ENCODE measurements around the gene CDK3. TPM values are rescaled to one million over a fixed set of nuclear protein-coding genes. Genes with fewer than 3 reads are reported as not detected.

Gene CDK3
- total and polyA plus RNA-seq, 4 donors, result 1.5 to 6.3 (median 2.6) TPM

- no peak for DNase-seq (ENCODE audit: low spot score)
- no peak overlapping the region for H3K27ac ChIP-seq (ENCODE audit: low read depth in 1 of 2, low read length in 2 of 2)
- peaks cover 0 to 6% (median 2%) of the 10 kb centered on the region in 4 donors for H3K4me1 ChIP-seq (ENCODE audit: control insufficient read depth in 4 of 4, insufficient read depth in 4 of 4, low read length in 3 of 4)
- no peak overlapping the region for H3K9ac ChIP-seq (ENCODE audit: low read depth in 1 of 2, low read length in 2 of 2)
- H3K9me3 ChIP-seq (ENCODE audit: control insufficient read depth in 4 of 4, low read length in 3 of 4), result no peaks in the 10 kb centered on the region
- H3K27me3 ChIP-seq (ENCODE audit: control insufficient read depth in 4 of 4, insufficient read depth in 4 of 4, low read length in 3 of 4), result no peaks in the 10 kb centered on the region
- TF ChIP-seq NR2F2 (IDR thresholded peaks at IDR 0.05) (no peak), FOXA1 (IDR thresholded peaks at IDR 0.05) (no peak), RXRA (IDR thresholded peaks at IDR 0.05) (no peak), HNF4A (conservative IDR thresholded peaks at IDR 0.05) (no peak), SP1 (IDR thresholded peaks at IDR 0.05) (no peak), RAD21 (IDR thresholded peaks at IDR 0.05) (no peak), YY1 (IDR thresholded peaks at IDR 0.05) (no peak), ZBTB33 (IDR thresholded peaks at IDR 0.05) (no peak), HNF4G (IDR thresholded peaks at IDR 0.05) (no peak), CTCF (IDR thresholded peaks at IDR 0.05; ENCODE audit: low read depth, low read length, missing input control) (no peak), JUND (IDR thresholded peaks at IDR 0.05) (no peak), EGR1 (IDR thresholded peaks at IDR 0.05; ENCODE audit: low read depth in 2 of 2) (no peak), GABPA (IDR thresholded peaks at IDR 0.05 in 1 of 2, conservative IDR thresholded peaks at IDR 0.05 in 1 of 2) (no peak)
- WGBS, result 82% methylated on average over 26 of the region's 26 CpGs
- no peaks in the 10 kb centered on the region for H3K36me3 ChIP-seq (ENCODE audit: control insufficient read depth in 4 of 4, insufficient read depth in 3 of 4, low read depth in 1 of 4, low read length in 3 of 4)
- no peak overlapping the region for H3K4me3 ChIP-seq (ENCODE audit: low read depth in 1 of 3, low read length in 3 of 3)
Observed at GRCh38 chr17:76014925-76015261, 14.2 kb downstream of the CDK3 start.

GRCh38 chr17:76017481-76018339, 17.1 kb downstream of the CDK3 start:
- H3K4me1 ChIP-seq (ENCODE audit: control insufficient read depth in 4 of 4, insufficient read depth in 4 of 4, low read length in 3 of 4), result peaks cover 0 to 6% (median 2%) of the 10 kb centered on the region in 4 donors
- H3K4me3 ChIP-seq (ENCODE audit: low read depth in 1 of 3, low read length in 3 of 3), result no peak overlapping the region
- DNase-seq (ENCODE audit: low spot score), result no peak
- no peaks in the 10 kb centered on the region for H3K9me3 ChIP-seq (ENCODE audit: control insufficient read depth in 4 of 4, low read length in 3 of 4)
- no peaks in the 10 kb centered on the region for H3K36me3 ChIP-seq (ENCODE audit: control insufficient read depth in 4 of 4, insufficient read depth in 3 of 4, low read depth in 1 of 4, low read length in 3 of 4)
- TF ChIP-seq RAD21 (IDR thresholded peaks at IDR 0.05), result no peak
- no peak for TF ChIP-seq YY1 (IDR thresholded peaks at IDR 0.05)
- no peak for TF ChIP-seq FOXA2 (IDR thresholded peaks at IDR 0.05)
- TF ChIP-seq FOXA1 (IDR thresholded peaks at IDR 0.05), result no peak
- TF ChIP-seq NR2F2 (IDR thresholded peaks at IDR 0.05), result no peak
- TF ChIP-seq GABPA (IDR thresholded peaks at IDR 0.05 in 1 of 2, conservative IDR thresholded peaks at IDR 0.05 in 1 of 2), result no peak
- TF ChIP-seq ZBTB33 (IDR thresholded peaks at IDR 0.05), result no peak
- TF ChIP-seq RXRA (IDR thresholded peaks at IDR 0.05), result no peak
- no peak for TF ChIP-seq TAF1 (conservative IDR thresholded peaks at IDR 0.05)
- TF ChIP-seq ATF3 (IDR thresholded peaks at IDR 0.05), result no peak
- no peak overlapping the region for H3K27ac ChIP-seq (ENCODE audit: low read depth in 1 of 2, low read length in 2 of 2)
- WGBS, result 92% methylated on average over 21 of the region's 21 CpGs
- H3K27me3 ChIP-seq (ENCODE audit: control insufficient read depth in 4 of 4, insufficient read depth in 4 of 4, low read length in 3 of 4), result no peaks in the 10 kb centered on the region
- H3K9ac ChIP-seq (ENCODE audit: low read depth in 1 of 2, low read length in 2 of 2), result no peak overlapping the region
